Heart left ventricle (tissue), 13 donors: ENCODE data around the gene C19orf67.

ENCODE experiments used
- CTCF ChIP-seq, 12 donors: fragments of 200-600 bp; sonication (generic) in 4 of 12; IDR thresholded peaks; one replicate each; pipeline versions ENCODE4 v1.5.0 to v1.8.0; 2018 to 2022; ENCODE audit warnings: antibody characterized with exemption in 12 of 12, mild to moderate bottlenecking in 5 of 12
- POLR2A ChIP-seq, 2 donors: fragments of 450-650 bp; IDR thresholded peaks; one replicate each; pipeline ENCODE4 v1.6.1; 2017; ENCODE audit warnings: antibody characterized with exemption in 2 of 2, mild to moderate bottlenecking in 2 of 2, moderate library complexity in 2 of 2
- donor health status: ischemic (EF 13 %, LVEDD 7.1; RV severe dilation, severe dysfunction).
- donor health status: DM: no; HTN: yes; CAD: no.
- donor health status: DM: no; HTN: no; CAD: no.
- donor health status: ischemic (EF 25% LVEDD 6.9; RV normal size, moderate dysfunction).
- donor health status: ischemic (EF 25% LVEDD 5.7; RV mildly dilated, moderate dysfunction).
- donor health status: ischemic (EF 35%, LVEDD 5.7; RV mildly dilated, moderate dysfunction).
- donor health status: nonischemic (EF 11% LVEDD 7.7; RV severe dilation, severe dysfunction).
- donor health status: DM: yes; HTN: yes; CAD: no.
- donor health status: PGD.
- donor health status: ischemic (EF 29% LVEDD 5.4; RV normal size, mild dysfunction).
- donor health status: nonischemic (EF 23%, LVEDD 6.1; RV moderate dilation, normal function).

GRCh38 chr19:14119644-14120496 is 34.3 kb upstream of the C19orf67 start:
- TF ChIP-seq CTCF (IDR thresholded peaks at IDR 0.05): no peak
- TF ChIP-seq POLR2A (IDR thresholded peaks at IDR 0.05): no peak
